Subcutaneous abdominal adipose tissue (tissue), 5 donors: ENCODE measurements around the gene SLC35B1.

Experiments used
- H3K27ac ChIP-seq: one replicate; pipeline ENCODE4 v1.7.0; 2013; ENCODE audit warnings: low read depth, mild to moderate bottlenecking, inconsistent platforms, low read length, moderate library complexity
- H3K27me3 ChIP-seq, 5 donors: one replicate each; pipeline ENCODE4 v1.7.0; 2013; ENCODE audit warnings: low read length in 5 of 5, inconsistent platforms in 1 of 5; ENCODE audit not compliant: control insufficient read depth in 5 of 5, insufficient read depth in 4 of 5
- H3K36me3 ChIP-seq, 5 donors: one replicate each; pipeline ENCODE4 v1.7.0; 2013; ENCODE audit warnings: low read length in 5 of 5; ENCODE audit not compliant: control insufficient read depth in 5 of 5, insufficient read depth in 5 of 5
- H3K4me1 ChIP-seq, 5 donors: one replicate each; pipeline ENCODE4 v1.7.0; 2013; ENCODE audit warnings: low read length in 5 of 5, mild to moderate bottlenecking in 3 of 5, moderate library complexity in 1 of 5; ENCODE audit not compliant: control insufficient read depth in 5 of 5, insufficient read depth in 5 of 5
- H3K4me3 ChIP-seq, 5 donors: one replicate each; pipeline ENCODE4 v1.7.0; 2013; ENCODE audit warnings: low read length in 5 of 5, low read depth in 1 of 5
- H3K9ac ChIP-seq, 5 donors: one replicate each; pipeline ENCODE4 v1.7.0; 2013; ENCODE audit warnings: low read length in 5 of 5, mild to moderate bottlenecking in 4 of 5, moderate library complexity in 3 of 5
- H3K9me3 ChIP-seq, 5 donors: one replicate each; pipeline ENCODE4 v1.7.0; 2013; ENCODE audit warnings: low read length in 5 of 5; ENCODE audit not compliant: control insufficient read depth in 5 of 5
- donor health status: healthy.
- donor health status: healthy.
- donor health status: healthy.
- donor health status: healthy.
- donor health status: healthy.

SLC35B1 gene

GRCh38 chr17:49691086-49691676 is 16.6 kb downstream of the SLC35B1 start:
- H3K9me3 ChIP-seq: no peaks in the 10 kb centered on the region
- H3K4me1 ChIP-seq: peaks cover 0 to 40% (median 13%) of the 10 kb centered on the region in 5 donors
- peak overlapping the region in 1 of 5 donors; percentile 14 for H3K9ac ChIP-seq
- H3K4me3 ChIP-seq: no peak overlapping the region
- peaks cover 0 to 2% (median 0%) of the 10 kb centered on the region in 5 donors for H3K27me3 ChIP-seq
- H3K36me3 ChIP-seq: no peaks in the 10 kb centered on the region
- no peak overlapping the region for H3K27ac ChIP-seq

DNA sequence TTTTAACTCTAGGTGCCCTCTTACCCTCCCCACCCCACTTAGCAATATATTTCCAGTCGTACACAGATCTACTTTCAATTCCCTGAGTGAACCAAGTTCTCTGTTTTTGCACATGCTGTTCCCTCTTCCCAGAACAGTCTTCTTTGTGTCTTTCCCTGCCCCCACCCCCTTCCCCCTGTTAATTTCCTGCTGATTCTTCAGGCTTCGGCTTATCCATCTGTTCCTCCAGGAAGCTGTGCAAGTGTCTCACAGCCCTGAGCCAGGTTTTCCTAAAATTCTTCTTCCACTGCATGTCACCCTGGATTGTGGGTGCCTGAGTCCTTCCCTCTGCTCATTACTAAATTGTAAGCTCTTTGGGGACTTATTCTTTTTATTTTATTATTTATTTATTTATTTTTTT is 17.5 kb downstream of the SLC35B1 start:
- Histone ChIP-seq H3K27ac (no peak overlapping the region), H3K9me3 (no peaks in the 10 kb centered on the region), H3K36me3 (no peaks in the 10 kb centered on the region), H3K27me3 (peaks cover 0 to 2% (median 0%) of the 10 kb centered on the region in 5 donors), H3K4me1 (peaks cover 0 to 39% (median 12%) of the 10 kb centered on the region in 5 donors), H3K9ac (peak overlapping the region in 1 of 5 donors; percentile 51), H3K4me3 (no peak overlapping the region)

GRCh38 chr17:49688848-49689247 is 18.9 kb downstream of the SLC35B1 start:
- no peaks in the 10 kb centered on the region for H3K36me3 ChIP-seq
- peak overlapping the region in 1 of 5 donors; percentile 46 for H3K9ac ChIP-seq
- H3K27ac ChIP-seq: no peak overlapping the region
- peaks cover 0 to 34% (median 10%) of the 10 kb centered on the region in 5 donors for H3K4me1 ChIP-seq
- peaks cover 0 to 2% (median 0%) of the 10 kb centered on the region in 5 donors for H3K27me3 ChIP-seq
- H3K4me3 ChIP-seq: peak overlapping the region in 2 of 5 donors; percentile 9 to 11
- H3K9me3 ChIP-seq: no peaks in the 10 kb centered on the region

DNA sequence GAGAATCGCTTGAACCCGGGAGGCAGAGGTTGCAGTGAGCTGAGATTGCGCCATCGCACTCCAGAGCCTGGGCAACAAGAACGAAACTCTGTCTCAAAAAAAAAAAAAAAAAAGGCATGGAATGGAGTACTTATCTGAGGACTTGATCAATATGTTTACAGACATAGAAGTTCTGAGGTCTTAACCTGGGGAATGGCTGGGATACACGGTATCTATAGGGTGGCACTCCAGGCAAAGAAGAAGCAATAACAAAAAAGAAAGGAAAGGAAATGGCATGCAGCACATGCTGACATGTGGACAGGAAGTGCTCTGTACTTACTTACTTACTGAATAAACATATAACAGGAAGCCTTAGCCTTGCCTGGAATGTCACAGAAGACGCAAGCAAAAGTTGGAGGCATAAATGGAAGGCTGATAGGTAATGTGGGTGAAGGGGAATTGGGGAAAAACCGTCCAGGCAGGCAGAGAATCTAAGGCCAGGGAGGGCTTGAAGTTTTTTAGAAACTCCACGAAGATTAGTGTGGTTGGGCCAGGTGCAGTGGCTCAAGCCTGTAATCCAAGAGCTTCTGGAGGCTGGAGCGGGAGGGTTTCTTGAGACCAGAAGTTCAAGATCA is 19.8 kb downstream of the SLC35B1 start:
- Histone ChIP-seq H3K9me3 (no peaks in the 10 kb centered on the region), H3K4me3 (peak overlapping the region in 2 of 5 donors; percentile 1 to 45), H3K27ac (no peak overlapping the region), H3K27me3 (peaks cover 0 to 2% (median 0%) of the 10 kb centered on the region in 5 donors), H3K9ac (no peak overlapping the region), H3K4me1 (peaks cover 0 to 34% (median 10%) of the 10 kb centered on the region in 5 donors), H3K36me3 (no peaks in the 10 kb centered on the region)

DNA sequence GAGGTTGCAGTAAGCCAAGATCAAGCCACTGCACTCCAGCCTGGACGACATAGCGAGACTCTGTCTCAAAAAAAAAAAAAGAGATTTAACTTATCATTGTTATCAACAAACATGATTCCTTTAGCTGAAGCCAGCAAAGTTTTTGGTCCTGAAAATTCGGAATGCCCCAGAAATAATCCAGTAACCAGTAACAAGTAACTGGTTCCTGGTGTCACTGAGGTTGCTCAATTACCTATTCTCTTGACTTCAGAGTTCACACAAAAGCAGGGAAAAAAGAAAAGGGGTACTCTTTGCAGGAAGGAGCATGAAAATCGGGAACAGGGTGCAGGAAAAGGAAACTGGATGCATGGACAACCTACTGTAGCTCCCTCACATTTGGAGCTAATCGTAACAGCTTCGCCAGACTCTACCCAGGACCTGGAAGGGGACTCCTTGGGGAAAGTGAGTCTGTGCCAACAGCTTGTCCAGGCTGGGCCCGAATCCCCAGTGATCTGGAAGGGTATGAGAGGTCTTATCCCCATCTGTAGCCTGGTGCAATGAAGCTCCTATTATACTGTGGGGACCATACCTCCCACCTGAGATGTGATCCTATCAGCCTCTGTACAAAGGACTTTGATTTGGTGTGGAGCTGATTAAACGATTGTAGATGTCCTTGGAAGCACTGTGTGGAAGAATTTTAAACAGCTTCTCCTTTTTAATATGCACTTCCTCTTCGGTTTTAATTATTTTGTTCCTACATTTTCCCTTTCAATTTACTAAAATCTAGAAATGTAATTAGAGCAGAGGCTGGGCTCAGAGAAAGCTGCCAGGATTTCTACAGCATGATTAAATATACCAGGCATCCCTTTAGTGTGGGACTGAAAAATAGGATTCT is 26.4 kb downstream of the SLC35B1 start:
- H3K36me3 ChIP-seq: no peaks in the 10 kb centered on the region
- no peaks in the 10 kb centered on the region for H3K27me3 ChIP-seq
- H3K27ac ChIP-seq: no peak overlapping the region
- H3K9me3 ChIP-seq: no peaks in the 10 kb centered on the region
- H3K4me1 ChIP-seq: peaks cover 3 to 22% (median 15%) of the 10 kb centered on the region in 5 donors
- peak overlapping the region in 1 of 5 donors; percentile 13 for H3K9ac ChIP-seq
- H3K4me3 ChIP-seq: no peak overlapping the region

- peaks cover 6 to 32% (median 25%) of the 10 kb centered on the region in 5 donors for H3K4me1 ChIP-seq
- no peaks in the 10 kb centered on the region for H3K27me3 ChIP-seq
- no peak overlapping the region for H3K9ac ChIP-seq
- no peak overlapping the region for H3K27ac ChIP-seq
- H3K4me3 ChIP-seq: no peak overlapping the region
- no peaks in the 10 kb centered on the region for H3K9me3 ChIP-seq
- H3K36me3 ChIP-seq: peaks cover 0 to under 1% (median 0%) of the 10 kb centered on the region in 5 donors
Observed at GRCh38 chr17:49680314-49680713, 27.4 kb downstream of the SLC35B1 start.

DNA sequence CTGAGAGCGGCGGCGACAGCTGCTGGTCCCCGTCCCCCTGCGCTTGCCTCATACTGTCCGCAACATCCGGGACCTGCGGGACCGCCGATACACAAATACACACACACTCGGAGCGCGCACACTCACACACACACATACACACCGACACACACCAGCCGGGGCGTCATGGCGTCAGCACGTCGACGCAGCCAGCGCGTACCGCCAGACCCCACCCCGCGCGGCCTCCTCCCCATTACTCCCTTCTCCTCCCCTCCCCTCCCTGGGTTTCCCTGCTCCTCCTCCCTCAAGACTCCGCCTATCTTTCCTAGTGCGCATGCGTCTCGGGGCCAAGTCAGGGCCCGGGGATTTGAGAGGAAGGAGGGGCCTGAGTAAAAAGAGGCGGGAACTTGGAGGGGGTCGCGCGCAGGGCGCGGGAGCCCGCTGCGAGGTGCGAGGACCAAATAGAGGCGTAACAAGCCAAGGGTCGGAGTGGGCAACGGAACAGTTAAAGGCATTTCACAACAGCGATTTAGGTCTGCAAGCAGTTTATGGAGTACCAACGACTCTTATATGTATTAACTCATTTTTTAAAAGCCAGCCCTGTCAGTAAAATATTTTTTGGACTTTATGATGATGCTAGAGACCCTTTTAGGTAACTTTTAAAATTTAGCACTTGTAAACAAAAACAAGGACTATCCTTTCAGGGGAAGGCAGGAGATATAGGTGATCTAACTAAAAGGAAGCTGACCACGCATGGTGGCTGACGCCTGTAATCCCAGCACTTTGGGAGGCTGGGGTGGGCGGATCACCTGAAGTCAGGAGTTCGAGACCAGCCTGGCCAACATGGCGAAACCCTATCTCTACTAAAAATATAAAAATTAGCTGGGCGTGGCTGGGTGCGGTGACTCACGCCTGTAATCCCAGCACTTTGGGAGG is 29.6 kb downstream of the SLC35B1 start, which contains the start of gene SPOP:
TSS of gene SPOP (minus strand) at position 165 of the 915 bp plus-strand sequence. CDS start 55,287 bp downstream, outside the sequence.
- Histone ChIP-seq H3K27me3 (no peaks in the 10 kb centered on the region), H3K36me3 (peaks cover 0 to 6% (median 3%) of the 10 kb centered on the region in 5 donors), H3K27ac (peak within 1 kb of the TSS; percentile 96), H3K9me3 (no peaks in the 10 kb centered on the region), H3K4me3 (peak within 1 kb of the TSS; percentile 58 to 89 (median 77)), H3K4me1 (peaks cover 6 to 39% (median 34%) of the 10 kb centered on the region in 5 donors), H3K9ac (peak within 1 kb of the TSS; percentile 69 to 94 (median 83))

- Histone ChIP-seq H3K9me3 (no peaks in the 10 kb centered on the region), H3K27me3 (no peaks in the 10 kb centered on the region), H3K9ac (peak overlapping the region; percentile 69 to 94 (median 83)), H3K4me1 (peaks cover 6 to 39% (median 34%) of the 10 kb centered on the region in 5 donors), H3K36me3 (peaks cover 0 to 6% (median 3%) of the 10 kb centered on the region in 5 donors), H3K27ac (peak overlapping the region; percentile 96), H3K4me3 (peak overlapping the region; percentile 58 to 89 (median 77))
Observed at GRCh38 chr17:49677134-49677932, 30.4 kb downstream of the SLC35B1 start.
